Measurements from ENCODE around the gene MVD.
"Not testable (repeated sequence)": the region's sequence is repeated elsewhere in the genome, so short reads cannot be mapped to it uniquely, and the experiment has no call there.

MVD gene

DNA sequence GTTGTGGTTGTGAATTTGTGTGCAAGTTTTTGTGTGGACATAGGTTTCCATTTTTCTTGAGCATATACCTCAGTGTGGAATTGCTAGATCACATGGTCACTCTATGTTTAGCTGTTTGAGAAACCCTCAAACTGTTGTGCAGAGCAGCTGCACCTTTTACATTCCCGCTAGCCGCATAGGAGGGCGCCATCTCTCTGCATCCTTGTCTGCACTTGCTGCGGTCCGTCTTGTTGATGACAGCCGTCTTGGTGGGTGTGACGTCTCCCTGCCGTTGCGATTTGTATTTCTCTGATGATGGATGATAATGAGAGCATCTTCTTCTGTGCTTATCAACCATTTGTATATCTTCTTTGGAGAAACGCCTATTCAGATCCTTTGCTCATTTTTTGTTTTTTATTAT lies 49.6 kb downstream of the MVD start:
- H3K27ac ChIP-seq = no peak overlapping the region

DNA sequence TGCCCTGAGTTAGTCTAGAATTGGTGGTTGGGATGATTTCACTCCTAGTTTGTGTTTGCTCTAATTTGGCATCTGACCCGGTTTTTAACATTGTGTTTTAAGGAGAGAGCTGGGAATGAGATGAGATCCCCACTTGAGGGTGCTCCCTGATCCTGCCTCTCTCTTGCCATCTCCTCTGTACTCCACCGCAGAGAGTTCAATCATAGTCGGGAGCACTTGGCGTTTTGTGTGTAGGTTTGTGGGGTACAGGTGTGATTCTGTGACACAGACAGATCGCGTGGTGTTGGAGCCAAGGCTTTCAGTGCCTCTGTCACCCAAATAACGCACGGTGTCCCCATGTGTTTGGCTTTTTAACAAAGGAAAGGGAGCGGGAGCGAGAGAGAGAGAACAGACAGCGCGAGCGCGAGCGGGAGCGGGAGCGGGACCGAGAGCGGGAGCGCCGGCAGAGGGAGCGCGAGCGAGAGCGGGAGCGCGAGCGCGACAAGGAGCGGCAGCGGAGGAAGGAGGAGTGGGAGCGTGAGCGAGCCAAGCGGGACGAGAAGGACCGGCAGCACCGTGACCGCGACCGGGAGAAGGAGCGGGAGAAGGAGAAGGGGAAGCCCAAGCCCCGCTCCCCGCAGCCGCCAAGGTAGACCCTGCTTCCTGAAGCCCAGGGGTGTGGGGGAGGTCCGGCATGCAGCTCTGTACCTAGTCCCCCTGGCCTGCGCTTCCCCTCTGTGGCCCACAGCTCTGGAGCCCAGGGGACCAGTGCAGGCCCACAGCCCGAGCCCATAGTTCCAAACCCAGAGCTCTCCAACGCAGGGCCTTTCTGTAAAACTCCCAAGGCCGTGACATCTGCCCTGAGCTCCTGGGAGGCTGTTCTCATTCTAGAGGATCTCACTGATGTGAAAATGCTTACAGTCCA lies 51.7 kb downstream of the MVD start:
- no peak overlapping the region for H3K27ac ChIP-seq
- no peak for TF ChIP-seq ZFX (IDR thresholded peaks at IDR 0.05; ENCODE audit: borderline replicate concordance)
- TF ChIP-seq, protein P1, sequence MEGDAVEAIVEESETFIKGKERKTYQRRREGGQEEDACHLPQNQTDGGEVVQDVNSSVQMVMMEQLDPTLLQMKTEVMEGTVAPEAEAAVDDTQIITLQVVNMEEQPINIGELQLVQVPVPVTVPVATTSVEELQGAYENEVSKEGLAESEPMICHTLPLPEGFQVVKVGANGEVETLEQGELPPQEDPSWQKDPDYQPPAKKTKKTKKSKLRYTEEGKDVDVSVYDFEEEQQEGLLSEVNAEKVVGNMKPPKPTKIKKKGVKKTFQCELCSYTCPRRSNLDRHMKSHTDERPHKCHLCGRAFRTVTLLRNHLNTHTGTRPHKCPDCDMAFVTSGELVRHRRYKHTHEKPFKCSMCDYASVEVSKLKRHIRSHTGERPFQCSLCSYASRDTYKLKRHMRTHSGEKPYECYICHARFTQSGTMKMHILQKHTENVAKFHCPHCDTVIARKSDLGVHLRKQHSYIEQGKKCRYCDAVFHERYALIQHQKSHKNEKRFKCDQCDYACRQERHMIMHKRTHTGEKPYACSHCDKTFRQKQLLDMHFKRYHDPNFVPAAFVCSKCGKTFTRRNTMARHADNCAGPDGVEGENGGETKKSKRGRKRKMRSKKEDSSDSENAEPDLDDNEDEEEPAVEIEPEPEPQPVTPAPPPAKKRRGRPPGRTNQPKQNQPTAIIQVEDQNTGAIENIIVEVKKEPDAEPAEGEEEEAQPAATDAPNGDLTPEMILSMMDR (IDR thresholded peaks at IDR 0.05) = no peak

More for the DNA sequence above, 49.6 kb downstream of the MVD start:
- no peak for TF ChIP-seq ZFX (IDR thresholded peaks at IDR 0.05; ENCODE audit: borderline replicate concordance)
- TF ChIP-seq, protein P1 (IDR thresholded peaks at IDR 0.05) = no peak

DNA sequence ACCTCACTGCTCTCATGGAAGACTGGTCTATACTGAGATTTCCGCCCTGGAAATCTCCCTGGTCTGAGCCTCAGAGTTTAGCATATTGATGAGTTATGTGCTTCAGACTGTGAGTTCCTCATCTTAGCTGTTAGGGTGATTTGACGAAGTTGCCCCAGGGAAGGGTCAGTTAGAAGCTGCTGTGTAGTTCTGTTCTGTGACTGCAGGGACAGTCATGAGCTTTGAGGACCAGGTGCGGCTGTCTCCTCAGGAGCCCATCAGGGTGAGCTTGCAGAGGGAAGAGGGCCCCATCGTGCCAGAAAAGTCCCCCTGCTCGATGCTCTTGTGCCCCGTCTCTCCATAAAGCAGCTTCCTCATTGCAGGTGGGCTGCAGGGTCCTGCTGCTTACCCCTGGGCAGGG lies 52.8 kb downstream of the MVD start:
- H3K27ac ChIP-seq = no peak overlapping the region
- TF ChIP-seq, protein P1 (IDR thresholded peaks at IDR 0.05) = peak; percentile 7; the same call in 1 of the 2 replicates
- no peak for TF ChIP-seq ZFX (IDR thresholded peaks at IDR 0.05; ENCODE audit: borderline replicate concordance)

DNA sequence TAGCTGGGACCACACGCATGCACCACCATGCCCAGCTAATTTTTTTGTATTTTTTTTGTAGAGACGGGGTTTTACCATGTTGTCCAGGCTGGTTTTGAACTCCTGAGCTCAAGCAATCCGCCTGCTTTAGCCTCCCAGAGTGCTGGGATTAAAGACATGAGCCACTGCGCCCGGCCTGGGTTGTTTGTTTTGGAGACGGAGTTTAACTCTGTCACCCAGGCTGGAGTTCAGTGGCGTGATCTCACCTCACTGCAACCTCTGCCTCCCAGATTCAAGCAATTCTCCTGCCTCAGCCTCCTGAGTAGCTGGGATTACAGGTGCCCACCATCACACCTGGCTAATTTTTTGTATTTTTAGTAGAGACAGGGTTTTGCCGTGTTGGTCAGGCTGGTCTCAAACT lies 53.5 kb downstream of the MVD start:
- H3K27ac ChIP-seq = not testable (repeated sequence)

DNA sequence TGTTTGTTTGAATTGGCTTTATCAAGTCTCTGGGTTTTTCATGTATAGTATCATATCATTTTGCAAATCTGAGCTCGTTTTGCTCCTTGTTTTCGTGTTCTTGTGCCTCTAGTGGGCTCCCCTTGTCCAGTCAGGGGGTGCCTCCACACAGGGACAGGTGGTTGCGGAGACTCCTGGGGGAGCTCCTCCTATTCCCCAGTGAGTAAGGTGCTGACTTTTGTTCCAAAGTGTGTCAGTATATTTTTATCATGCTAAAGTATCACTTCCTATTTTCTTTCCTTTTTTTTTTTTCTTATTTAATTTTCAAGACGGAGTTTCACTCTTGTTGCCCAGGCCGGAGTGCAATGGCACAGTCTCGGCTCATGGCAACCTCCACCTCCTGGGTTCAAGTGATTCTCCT lies 54.8 kb downstream of the MVD start:
- TF ChIP-seq ZFX (IDR thresholded peaks at IDR 0.05; ENCODE audit: borderline replicate concordance) = no peak
- TF ChIP-seq, protein P1 (IDR thresholded peaks at IDR 0.05) = no peak
- no peak overlapping the region for H3K27ac ChIP-seq

DNA sequence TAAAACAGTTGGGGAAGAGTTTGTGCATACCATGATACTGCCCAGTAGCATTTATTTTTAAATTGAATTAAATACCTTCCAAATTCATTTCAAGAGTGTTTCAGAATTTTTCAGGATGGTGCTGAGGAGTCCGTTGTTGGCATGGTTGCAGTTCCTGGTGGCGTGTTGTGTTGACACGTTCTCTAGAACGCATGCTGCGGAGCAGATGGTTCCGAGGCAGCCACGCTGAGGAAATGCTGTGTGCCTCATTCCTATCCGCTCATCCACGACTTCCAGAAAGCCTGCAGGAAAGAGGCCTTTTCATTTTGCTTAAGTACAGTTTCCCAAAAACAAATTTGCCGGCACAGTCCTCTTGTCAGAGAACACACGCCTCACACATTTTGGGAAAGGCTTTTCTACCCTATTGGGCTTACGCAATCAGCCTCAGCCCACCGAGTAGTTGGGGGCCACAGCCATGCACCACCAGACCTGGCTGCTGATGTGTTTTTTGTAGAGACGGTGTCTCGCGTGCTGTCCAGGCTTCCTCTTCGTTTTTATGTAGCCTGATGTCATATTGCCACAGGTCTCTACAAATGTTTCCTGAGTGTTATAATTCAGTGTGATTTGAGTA lies 56.6 kb downstream of the MVD start:
- H3K27ac ChIP-seq = no peak overlapping the region
- TF ChIP-seq, protein P1 (IDR thresholded peaks at IDR 0.05) = no peak
- no peak for TF ChIP-seq ZFX (IDR thresholded peaks at IDR 0.05; ENCODE audit: borderline replicate concordance)

DNA sequence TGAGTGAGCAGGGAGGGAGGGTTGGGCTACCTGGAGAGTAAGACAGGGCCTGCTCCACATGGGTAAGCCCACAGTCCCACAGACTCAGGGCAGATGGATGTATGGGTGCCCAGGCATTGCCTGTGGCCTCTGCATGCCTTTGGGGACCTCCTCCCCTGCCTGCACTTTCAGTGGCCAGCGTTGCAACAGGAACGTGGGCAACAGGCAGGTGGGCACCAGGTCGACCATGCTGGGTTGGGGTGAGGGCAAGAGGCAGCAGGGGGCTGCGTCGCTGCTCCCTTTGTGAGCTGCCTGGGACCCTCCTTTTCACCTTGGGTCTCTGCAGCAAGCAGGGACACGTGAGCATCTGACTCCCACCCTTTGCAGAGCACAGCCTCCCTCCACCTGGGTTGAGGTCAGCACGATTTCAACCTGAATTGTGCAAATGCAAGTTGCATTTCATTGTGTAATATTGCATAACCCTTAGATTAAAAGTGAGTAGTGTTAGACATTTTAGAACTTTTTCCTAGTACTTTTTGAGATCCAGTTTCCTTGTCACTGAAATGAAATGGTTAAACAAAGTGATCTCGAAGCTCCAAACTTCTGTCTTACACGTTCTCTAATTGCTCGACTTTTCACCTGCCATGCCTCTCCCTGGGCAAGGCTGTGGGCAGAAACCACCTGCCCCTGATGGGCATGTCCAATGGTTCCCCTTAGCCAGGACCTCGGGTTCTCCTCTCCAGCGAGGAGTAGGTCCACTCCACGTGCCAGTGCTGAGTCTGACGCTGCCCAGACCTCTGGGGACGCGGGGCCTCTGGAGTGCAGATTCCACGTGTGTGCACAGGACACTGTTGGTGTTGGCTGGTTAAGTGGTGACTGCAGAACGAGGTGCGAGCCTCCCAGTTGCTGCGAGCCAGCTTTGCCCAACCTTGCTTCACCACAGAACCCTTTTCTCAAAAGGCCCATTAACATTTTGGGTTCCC lies 57.4 kb downstream of the MVD start:
- H3K27ac ChIP-seq = no peak overlapping the region
- TF ChIP-seq ZFX (IDR thresholded peaks at IDR 0.05; ENCODE audit: borderline replicate concordance) = no peak
- TF ChIP-seq, protein P1 (IDR thresholded peaks at IDR 0.05) = no peak
